ENCODE measurements around the gene HPD.
A peak's percentile ranks its signal among the peaks of the same experiment; 100 is the strongest.

Gene HPD

DNA sequence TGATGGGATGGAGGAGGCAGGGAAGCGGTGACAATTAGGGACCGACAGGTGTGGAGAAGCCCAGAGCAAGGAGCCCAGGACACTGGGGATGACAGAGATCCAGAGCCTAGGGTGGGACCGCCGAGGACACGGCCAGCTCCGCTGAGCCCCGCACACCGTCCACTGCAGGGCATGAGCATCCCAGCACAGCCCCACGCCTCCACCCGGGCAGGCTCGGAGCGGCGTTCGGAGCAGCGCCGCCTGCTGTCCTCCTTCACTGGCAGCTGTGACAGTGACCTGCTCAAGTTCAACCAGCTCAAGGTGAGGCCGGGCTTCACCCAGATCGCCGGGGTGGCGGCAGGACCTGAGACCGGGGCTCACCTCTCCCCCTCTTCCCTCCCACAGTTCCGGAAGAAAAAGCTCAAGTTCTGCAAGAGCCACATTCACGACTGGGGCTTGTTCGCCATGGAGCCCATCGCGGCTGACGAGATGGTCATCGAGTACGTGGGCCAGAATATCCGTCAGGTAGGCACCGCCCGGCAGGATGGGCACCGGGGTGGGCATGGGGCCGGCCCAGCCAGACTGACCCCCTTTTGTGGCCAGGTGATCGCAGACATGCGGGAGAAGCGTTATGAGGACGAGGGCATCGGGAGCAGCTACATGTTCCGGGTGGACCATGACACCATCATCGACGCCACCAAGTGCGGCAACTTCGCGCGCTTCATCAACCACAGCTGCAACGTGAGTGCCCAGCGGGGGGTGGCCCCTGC, 31.1 kb downstream of the HPD start:
- no peak for DNase-seq

DNA sequence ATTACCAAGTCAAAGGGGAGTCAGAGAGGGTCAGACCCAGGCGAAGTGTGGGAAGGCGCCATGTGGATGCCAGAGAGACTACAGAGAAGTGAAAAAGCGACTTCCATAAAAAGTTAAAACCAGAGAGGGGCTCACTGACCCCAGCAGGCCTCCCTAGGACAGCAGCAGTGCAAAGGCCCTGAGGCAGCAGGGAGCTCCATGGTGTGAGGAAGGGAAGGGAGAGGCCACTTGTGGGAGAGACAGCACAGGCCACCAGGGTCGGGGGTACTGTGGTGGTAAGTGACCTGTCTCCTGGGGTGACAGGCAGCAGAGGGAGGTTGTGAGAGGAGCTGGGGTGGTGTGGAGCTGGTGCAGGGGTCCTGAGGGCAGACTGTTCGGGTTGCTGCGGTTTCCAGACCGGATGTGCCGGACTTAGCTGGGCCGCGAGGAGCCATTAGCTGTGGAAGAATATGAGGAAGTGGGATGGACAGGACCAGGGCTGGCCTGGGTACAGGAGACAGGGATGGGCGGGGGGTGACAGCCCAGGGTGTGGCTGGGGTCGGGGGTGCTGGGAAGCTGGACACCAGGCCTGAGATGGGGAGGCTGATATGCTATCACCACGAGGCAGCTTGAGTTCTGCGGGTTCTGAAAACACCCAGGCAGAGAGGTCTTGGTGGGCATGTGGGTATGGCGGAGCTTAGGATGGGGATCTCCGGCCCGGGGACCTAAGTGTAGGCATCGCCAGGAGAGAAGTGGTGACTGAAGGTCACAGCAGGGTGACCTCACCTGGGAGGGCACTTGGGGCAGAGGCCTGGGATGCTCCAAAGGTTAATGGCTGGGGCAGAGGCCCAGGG, 32.1 kb downstream of the HPD start:
- no peak for DNase-seq

DNA sequence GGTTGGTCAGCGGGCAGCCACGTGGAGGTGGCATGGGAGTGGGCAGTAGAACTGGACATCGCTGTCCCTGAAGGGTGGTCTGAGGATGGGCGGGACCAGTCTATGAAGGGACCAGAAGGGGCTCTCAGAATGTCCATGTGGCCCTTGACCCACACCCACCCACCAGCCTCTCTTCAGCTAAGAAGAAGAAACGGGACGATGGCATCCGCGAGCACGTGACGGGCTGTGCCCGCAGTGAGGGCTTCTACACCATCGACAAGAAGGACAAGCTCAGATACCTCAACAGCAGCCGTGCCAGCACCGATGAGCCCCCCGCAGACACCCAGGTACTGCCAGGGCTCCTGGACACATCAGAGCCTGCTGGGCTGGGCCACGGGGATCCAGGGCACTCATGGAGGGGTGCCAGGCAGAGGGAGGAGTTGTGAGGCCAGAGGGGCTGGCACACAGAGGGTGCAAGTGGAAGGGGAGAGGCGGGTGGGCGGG, 33.6 kb downstream of the HPD start:
- DNase-seq: no peak

DNA sequence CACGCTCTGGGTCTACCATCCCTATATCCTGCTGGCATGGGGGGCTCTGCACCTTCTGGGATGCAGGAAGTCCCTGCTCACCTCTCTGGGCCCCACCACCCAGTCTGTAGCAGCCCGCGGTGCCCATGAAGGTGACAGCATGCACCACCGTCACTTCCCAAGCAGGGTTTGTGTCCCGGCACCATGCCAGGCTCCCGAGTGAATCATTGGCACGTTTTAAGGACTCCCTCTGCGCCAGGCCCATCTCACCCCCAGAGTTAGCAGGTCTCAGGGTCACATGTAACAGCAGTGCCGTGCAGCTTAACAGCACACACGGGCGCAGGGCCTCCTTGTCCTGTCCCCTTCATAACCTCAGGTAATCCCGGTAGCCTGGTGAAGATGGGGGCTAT, 34.9 kb downstream of the HPD start:
- DNase-seq: no peak

DNA sequence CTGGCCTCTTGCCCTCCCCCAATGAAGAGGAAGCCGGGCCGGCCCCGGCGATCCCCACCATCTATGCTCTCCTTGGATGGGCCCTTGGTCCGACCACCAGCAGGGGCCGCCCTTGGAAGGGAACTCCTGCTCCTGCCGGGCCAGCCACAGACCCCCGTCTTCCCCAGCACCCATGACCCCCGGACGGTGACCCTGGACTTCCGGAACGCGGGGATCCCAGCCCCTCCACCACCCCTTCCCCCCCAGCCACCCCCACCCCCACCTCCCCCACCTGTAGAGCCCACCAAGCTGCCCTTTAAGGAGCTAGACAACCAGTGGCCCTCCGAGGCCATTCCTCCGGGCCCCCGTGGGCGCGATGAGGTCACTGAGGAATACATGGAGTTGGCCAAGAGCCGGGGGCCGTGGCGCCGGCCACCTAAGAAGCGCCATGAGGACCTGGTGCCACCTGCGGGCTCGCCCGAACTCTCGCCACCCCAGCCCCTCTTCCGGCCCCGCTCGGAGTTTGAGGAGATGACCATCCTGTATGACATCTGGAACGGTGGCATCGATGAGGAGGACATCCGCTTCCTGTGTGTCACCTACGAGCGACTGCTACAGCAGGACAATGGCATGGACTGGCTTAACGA, 35.4 kb downstream of the HPD start:
- DNase-seq: no peak

DNA sequence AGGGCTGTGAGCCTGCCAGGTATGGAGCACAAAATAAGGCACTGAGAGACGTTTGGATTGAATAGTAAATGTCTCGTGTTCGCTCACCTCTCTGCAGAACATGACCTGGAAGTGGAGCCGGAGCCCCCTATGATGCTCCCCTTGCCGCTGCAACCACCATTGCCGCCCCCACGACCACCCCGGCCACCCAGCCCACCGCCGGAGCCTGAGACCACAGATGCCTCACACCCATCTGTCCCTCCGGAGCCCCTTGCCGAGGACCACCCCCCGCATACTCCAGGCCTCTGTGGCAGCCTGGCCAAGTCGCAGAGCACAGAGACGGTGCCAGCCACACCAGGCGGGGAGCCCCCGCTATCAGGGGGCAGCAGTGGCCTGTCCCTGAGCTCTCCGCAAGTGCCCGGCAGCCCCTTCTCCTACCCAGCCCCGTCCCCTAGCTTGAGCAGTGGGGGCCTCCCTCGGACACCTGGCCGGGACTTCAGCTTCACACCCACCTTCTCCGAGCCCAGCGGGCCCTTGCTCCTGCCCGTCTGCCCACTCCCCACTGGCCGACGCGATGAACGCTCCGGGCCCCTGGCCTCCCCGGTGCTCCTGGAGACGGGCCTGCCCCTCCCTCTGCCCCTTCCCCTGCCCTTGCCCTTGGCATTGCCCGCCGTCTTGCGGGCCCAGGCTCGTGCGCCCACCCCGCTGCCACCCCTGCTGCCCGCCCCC, 36.1 kb downstream of the HPD start:
- no peak for DNase-seq

DNA sequence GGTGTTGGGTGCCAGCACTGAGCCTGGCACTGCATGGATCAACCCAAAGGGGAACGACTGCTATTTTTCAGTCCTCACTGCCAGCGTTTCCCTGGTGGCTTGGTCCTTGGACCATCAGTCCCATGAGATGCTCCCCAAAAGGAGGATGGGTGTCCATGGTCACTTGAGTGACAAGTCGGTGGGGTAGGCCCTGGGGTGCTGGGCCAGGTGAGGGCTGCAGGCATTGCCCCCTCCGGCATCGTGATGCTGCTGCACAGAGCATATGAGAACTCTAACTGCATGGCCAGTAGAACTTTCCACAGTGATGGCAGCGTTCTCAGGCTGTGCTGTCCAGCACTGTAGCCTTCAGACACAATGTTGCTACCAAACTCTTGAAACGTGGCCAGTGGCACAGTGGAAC, 38.6 kb downstream of the HPD start:
- no peak for DNase-seq

DNA sequence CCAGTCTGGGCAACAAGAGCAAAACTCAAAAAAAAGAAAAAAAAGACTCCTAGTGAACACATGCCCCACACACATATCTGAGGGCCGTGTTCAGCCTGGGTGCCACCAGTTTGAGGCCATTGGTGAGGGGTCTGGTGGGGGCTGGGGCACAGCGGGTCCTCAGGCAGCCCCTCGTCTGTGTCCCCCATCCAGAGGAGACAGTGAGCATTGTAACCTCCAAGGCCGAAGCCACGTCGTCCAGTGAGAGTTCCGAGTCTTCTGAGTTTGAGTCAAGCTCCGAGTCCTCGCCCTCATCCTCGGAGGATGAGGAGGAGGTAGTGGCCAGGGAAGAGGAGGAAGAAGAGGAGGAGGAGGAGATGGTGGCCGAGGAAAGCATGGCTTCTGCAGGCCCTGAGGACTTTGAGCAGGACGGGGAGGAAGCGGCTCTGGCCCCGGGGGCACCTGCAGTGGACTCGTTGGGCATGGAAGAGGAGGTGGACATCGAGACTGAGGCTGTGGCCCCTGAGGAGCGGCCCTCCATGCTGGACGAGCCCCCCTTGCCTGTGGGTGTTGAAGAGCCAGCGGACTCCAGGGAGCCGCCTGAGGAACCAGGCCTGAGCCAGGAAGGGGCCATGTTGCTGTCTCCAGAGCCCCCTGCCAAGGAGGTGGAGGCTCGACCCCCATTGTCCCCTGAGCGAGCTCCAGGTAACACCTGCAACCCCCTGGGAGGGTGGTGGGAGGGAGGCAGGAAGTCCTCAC, 39.3 kb downstream of the HPD start:
- no peak for DNase-seq

DNA sequence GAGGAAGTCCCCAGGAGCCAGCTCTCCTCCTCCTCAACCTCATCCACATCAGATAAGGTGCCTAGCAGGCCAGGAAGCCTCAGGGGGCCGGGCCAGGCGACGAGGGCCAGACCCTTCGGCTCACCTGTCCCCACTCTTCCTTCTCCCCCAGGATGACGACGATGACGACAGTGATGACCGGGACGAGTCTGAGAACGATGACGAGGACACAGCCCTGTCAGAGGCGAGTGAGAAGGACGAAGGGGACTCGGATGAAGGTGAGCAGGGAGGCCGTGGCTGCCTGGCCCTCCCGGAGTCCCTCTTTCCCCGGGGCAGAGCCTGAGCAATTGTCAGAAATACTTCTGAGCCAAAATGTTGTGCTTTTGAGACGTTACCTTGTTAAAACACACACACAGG, 41.0 kb downstream of the HPD start:
- DNase-seq: no peak

DNA sequence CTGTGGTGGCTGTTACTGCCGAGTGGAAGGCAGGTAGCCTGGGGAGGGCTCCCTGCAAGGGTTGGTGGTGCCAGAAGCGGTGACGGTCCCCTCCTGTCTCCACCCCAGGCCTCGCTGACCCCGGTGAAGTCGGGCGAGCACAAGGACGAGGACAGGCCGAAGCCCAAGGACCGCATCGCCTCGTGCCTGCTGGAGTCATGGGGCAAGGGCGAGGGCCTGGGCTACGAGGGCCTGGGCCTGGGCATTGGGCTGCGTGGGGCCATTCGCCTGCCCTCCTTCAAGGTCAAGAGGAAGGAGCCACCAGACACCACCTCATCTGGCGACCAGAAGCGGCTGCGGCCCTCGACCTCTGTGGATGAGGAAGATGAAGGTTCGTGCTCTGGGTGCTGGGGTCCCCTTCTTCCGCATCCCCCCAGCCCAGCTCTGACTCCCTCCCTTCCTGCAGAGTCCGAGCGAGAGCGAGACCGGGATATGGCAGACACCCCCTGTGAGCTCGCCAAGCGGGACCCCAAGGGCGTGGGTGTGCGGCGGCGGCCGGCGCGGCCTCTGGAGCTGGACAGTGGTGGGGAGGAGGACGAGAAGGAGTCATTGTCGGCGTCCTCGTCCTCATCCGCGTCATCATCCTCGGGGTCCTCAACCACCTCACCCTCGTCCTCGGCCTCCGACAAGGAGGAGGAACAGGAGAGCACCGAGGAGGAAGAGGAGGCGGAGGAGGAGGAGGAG, 41.6 kb downstream of the HPD start:
- no peak for DNase-seq

DNA sequence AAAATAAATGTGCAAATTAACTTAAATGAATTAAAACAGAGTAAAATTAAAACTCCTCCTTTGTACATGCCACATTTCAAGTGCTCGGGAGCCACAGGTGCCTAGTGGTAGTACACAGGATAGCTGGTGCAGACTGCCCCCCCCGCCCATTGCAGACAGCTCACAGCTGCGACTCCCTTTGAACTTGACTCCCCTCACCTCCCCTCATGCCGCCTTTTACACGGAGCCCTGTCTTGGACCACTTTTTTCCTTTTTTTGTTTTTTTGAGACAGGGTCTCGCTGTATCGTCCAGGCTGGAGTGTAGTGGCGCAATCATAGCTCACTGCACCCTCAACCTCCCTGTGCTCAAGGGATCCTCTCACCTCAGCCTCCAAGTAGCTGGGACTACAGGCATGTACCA, 43.4 kb downstream of the HPD start:
- no peak for DNase-seq

DNA sequence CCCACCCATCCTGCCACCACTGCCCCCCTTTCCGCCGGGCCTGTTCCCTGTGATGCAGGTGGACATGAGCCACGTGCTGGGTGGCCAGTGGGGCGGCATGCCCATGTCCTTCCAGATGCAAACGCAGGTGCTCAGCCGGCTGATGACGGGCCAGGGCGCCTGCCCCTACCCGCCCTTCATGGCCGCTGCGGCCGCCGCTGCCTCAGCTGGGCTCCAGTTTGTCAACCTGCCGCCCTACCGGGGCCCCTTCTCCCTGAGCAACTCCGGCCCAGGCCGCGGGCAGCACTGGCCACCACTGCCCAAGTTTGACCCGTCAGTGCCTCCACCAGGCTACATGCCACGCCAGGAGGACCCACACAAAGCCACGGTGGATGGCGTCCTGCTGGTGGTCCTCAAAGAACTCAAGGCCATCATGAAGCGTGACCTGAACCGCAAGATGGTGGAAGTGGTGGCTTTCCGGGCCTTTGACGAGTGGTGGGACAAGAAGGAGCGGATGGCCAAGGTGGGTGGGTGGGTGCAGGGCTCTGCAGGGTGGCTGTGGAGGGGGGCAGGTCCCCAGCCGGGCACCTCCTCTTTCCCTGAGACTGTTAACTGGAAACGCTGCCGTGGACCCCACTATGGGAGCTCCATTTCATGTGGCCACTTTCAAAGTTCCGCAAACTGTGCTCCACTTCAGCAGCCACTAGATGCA, 44.1 kb downstream of the HPD start:
- DNase-seq: no peak

DNA sequence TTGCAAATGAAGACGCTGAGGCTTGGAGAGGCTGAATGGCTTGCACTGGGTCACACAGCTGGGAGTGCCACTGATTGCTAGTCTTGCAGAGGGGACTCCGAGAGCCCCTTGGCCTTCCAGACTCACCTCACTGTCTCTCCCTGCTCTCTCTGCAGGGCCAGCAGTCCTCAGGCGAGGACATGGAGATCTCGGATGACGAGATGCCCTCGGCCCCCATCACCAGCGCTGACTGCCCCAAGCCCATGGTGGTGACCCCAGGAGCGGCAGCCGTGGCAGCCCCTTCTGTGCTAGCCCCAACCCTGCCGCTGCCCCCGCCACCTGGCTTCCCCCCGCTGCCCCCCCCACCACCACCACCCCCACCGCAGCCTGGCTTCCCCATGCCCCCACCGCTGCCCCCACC, 44.7 kb downstream of the HPD start:
- DNase-seq: no peak

DNA sequence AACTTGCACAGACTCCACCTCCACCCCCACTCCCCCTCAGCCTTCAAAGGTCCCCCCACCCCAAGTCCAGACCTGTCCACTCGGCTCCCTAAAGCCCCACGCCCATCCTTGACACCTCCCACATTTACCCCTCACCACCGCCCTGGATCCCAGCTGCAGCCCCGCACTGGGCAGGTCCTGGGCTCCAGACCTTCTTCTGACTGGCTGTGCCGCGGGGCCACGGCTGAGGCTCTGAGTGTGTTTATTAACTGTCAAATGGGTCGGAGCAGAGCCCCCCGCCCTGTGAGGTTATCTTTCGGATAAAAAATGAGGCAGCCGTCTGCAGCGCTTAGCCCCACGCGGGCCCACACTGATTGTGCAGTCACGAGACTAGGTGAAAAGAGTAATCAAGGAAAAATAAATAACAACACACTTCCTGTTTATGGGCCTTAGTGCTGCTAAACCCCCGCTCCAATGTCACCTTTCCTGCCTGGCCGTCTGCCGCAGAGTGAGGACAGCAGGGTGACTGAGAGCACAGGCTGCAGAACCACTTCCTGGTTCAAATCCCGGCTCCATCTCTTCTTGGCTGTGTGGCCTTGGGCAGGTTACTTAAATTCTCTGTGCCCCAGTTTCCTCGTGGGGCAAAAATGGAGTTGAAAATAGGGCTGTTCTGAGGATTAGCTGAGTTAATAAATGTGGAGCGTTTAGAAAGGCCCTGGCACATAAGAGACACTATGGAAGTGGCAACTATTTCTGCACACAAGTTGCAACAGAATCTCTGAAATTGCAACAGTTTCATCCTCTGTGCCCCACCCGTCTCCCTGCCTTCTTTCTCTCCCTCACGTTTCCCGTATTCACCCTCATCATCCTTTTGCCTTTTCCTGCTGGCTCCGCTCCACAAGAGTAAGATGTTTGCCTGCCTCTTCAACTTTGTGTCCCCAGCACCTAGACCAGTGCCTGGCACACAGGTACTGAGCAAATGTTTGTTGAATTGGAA, 45.5 kb downstream of the HPD start:
- DNase-seq: no peak

DNA sequence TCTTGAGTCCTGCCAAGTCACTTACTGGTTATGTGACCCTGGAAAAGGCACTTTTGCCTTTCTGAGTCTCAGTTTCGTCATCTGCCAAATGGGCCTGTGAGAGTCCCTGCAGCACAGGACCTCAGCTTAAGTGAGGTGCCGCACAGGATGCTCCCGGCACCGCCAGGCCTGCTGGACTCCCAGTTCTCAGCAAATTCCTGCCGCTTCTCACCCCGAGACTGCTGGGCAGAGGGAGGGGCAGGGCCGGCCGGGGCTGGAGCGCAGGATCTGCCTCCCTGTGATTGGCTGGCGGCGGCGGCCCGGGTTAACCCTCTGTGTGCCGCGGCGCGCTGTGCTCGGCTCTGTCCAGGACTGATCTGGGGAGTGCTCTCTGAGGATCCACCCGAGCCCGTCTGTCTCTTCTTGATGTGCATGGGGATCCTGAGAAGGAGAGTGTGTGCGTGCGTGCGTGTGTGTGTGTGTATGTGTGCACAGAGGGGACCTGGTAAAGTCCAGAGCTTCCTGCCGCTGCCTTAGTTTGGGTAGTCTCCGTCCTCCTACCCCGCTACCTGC, 46.3 kb downstream of the HPD start:
- peak; percentile 71 for DNase-seq

DNA sequence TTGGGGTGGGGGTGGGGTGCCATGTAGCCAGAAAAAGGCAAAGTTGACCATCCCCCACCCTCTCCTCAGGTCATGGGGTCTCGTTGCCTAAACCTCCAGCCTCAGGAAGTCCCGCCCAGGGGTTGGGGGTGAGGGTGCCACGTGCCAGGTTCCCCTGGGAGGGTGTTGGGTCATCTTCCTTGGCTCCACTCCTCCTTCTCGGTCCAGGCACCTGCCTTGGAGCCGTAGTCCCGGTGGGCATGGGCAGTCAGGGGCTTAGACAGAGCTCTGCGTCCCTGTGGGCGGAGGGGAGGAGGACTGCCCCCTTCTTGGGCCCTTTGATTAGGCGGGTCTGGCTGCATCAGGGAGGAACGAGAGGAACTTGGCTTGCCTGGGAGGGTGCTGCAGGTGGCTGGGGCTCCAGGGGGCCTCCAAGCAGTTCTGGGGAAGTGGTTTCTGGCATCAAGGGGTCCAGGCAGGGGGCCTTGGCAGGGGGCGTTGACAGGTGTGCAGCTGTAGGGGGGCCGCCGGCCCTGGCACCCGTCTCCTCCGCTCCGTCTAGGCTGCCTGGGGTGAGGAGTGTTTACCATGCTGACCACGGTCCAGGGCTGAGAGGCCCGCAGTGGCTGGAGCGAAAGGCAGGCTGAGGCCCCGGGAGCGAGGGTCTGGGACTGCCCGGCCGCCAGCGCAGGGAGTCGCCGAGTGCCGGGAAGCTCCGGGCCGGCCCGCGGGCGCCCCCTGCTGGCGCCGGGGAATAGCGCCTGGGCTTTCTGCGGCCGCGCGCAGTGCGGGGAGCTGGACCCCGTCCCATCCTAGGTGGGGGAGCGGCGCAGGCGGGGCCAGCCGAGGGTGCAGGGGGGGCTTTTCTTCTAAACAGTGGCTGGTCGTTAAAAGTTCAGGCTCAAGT, 47.0 kb downstream of the HPD start:
- DNase-seq: peak; percentile 68

DNA sequence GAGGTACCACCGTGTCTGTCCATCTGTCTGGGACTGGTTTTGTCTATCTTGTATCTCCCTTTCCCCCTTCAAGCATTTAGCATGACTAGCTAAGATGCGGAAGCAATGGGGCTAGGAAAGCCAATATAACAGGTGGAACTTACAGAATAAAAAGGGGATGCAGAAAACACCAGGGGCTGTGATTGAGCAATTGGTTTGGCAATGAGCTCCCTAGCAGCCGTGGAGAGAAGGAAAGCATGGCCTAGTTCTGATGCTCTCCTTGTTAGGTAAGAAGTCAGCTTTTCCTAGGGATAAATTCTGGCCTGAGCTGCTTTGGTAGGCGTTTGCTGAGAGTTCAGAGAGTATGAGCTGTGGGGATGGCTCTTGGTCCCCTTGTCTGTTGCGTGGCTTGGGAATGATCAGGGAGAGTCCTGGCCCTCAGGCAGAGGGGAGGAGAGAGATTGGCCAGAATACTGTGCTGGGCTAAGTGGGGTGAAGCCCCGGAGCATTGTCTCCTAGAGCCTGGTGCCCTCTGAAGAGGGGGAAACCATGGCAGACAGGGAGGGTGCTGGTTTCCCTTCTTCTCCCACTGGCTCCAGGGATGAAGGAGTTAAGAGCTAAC, 47.7 kb downstream of the HPD start:
- DNase-seq: no peak

DNA sequence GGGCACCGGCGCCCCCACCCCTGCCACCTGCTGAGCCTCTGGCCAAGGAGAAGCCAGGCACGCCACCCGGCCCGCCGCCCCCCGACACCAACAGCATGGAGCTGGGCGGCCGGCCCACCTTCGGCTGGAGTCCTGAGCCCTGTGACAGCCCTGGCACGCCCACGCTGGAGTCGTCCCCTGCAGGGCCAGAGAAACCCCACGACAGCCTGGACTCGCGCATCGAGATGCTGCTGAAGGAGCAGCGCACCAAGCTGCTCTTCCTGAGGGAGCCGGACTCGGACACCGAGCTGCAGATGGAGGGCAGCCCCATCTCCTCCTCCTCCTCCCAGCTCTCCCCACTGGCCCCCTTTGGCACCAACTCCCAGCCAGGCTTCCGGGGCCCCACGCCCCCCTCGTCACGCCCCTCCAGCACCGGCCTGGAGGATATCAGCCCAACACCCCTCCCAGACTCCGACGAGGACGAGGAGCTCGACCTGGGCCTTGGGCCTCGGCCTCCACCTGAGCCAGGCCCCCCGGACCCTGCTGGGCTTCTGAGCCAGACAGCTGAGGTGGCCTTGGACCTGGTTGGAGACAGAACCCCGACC, 48.3 kb downstream of the HPD start:
- DNase-seq: no peak

All from HCEC 1CT (cell line).